OCI-LY3 (cell line): ENCODE data around the gene CAPNS2.

Experiments
- EZH2phosphoT487 ChIP-seq: fragments of 200-600 bp; shearing (Covaris generic); IDR thresholded peaks from 2 replicates; pipeline ENCODE4 v1.6.1; 2018; ENCODE audit warnings: antibody characterized with exemption, mixed run types, low read depth
- TF ChIP-seq, protein P1 (sequence below): fragments of 200-600, 300-600 bp; sonication (generic); IDR thresholded peaks from 2 replicates; pipeline ENCODE4 v1.5.1; 2014; ENCODE audit warnings: antibody characterized with exemption, low read length, low read depth

DNA sequence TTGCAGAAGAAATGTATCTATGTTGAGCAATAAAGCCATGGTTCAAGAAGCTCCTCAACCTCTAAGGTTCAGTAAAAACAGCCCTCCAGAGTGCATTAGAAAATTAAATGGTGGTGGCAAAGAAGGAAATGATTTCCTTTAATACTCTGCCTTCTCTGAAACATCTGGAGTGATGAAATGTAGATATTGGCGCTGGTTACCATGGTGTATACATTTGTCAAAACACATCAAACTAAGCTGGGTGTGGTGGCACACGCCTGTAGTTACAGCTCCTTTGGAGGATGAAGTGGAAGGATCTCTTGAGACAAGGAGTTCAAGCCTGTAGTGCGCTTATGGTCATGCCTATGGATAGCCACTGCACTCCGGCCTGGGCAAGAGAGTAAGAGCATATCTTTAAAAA lies 6.0 kb downstream of the CAPNS2 start:
- TF ChIP-seq, protein P1, sequence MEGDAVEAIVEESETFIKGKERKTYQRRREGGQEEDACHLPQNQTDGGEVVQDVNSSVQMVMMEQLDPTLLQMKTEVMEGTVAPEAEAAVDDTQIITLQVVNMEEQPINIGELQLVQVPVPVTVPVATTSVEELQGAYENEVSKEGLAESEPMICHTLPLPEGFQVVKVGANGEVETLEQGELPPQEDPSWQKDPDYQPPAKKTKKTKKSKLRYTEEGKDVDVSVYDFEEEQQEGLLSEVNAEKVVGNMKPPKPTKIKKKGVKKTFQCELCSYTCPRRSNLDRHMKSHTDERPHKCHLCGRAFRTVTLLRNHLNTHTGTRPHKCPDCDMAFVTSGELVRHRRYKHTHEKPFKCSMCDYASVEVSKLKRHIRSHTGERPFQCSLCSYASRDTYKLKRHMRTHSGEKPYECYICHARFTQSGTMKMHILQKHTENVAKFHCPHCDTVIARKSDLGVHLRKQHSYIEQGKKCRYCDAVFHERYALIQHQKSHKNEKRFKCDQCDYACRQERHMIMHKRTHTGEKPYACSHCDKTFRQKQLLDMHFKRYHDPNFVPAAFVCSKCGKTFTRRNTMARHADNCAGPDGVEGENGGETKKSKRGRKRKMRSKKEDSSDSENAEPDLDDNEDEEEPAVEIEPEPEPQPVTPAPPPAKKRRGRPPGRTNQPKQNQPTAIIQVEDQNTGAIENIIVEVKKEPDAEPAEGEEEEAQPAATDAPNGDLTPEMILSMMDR, result no peak
- no peak for TF ChIP-seq EZH2phosphoT487
